Measurements from ENCODE around the gene NELFCD. TPM values are rescaled to one million over a fixed set of nuclear protein-coding genes. Genes with fewer than 3 reads are reported as not detected.

Gene NELFCD
- total RNA-seq, 4 donors from 2014 or later: 54.2 to 72.9 (median 56.8) TPM

DNA sequence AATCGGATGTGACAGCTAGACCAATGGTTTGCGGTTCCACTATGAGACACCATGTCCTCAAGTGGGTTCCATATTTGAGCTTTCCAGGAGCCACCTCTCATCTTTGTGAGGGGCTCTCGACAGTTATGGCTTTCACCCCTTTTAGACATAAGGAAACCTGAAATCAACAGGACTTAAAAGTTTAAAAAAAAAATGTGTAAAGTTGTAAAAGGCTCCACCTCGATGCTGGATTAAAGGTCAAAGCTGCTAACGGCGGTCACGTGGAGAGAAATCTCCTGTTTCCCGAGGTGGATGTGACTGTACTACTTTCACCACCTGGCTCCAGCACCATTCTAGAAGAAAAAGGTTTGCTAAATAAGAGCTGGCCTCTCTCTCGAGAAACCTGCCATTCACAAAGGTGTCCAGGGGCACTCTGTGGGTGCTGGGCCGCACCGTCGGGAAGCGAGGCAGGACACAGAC, 50.5 kb downstream of the NELFCD start:
- H3K4me1 ChIP-seq: peaks cover 0 to 59% (median 44%) of the 10 kb centered on the region in 4 donors
- no peak for DNase-seq (ENCODE audit: low spot score in 2 of 2)
- H3K9me3 ChIP-seq: no peaks in the 10 kb centered on the region
- TF ChIP-seq, protein P1, sequence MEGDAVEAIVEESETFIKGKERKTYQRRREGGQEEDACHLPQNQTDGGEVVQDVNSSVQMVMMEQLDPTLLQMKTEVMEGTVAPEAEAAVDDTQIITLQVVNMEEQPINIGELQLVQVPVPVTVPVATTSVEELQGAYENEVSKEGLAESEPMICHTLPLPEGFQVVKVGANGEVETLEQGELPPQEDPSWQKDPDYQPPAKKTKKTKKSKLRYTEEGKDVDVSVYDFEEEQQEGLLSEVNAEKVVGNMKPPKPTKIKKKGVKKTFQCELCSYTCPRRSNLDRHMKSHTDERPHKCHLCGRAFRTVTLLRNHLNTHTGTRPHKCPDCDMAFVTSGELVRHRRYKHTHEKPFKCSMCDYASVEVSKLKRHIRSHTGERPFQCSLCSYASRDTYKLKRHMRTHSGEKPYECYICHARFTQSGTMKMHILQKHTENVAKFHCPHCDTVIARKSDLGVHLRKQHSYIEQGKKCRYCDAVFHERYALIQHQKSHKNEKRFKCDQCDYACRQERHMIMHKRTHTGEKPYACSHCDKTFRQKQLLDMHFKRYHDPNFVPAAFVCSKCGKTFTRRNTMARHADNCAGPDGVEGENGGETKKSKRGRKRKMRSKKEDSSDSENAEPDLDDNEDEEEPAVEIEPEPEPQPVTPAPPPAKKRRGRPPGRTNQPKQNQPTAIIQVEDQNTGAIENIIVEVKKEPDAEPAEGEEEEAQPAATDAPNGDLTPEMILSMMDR (IDR thresholded peaks at IDR 0.05): no peak
- TF ChIP-seq POLR2A (IDR thresholded peaks at IDR 0.05): no peak
- no peak for TF ChIP-seq EP300 (IDR thresholded peaks at IDR 0.05)
- WGBS, 2 donors: 14 to 18% methylated on average over 12 to 13 of the region's 13 CpGs
- peaks cover 0 to 46% (median 15%) of the 10 kb centered on the region in 3 donors for H3K36me3 ChIP-seq
- peak overlapping the region; percentile 79 to 92 (median 89) for H3K27ac ChIP-seq
- no peaks in the 10 kb centered on the region for H3K27me3 ChIP-seq
- H3K4me3 ChIP-seq: peak overlapping the region; percentile 84 to 89 (median 87)

DNA sequence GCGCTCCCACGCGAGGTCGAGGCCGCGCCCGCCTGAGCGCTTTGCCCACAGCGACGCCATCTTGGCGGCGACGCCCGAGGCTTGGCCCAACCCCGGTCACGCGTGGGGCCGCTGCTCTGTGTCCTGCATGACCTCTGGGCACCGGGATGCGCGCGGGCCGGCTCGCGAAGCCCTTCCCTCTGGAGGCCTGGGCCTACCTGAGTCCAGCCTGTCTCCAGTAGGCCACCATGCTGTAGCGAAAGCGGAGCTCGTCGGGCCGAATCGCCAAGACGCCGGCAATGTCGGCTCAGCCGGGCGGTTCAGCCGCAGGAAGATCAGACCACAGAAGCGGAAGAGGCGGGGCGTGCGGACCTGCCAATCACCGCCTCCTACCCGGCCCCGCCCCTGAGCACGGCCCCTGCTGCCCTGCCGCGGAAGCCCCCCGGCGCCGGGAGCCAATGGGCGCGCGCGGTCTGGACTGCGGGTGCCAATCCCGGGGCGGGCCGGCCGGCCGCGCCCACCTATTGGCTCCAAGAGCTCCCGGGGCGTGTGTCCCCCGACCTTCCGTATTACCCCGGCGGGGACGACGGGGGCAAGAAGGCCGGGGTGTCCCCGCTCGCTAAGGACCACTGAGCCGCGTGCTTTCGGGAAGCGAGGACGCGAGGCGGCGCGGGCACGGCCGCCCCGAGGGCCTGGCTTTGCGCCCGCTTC, 51.1 kb downstream of the NELFCD start, which contains the start of gene ATP5F1E:
TSS of gene ATP5F1E (minus strand) at position 313 of the 690 bp plus-strand sequence. CDS start at position 229, 84 bp downstream.
- Histone ChIP-seq H3K4me3 (peak within 1 kb of the TSS; percentile 84 to 89 (median 87)), H3K4me1 (peaks cover 0 to 53% (median 41%) of the 10 kb centered on the region in 4 donors), H3K9me3 (no peaks in the 10 kb centered on the region), H3K27me3 (no peaks in the 10 kb centered on the region), H3K36me3 (peaks cover 0 to 48% (median 13%) of the 10 kb centered on the region in 3 donors), H3K27ac (peak within 1 kb of the TSS; percentile 79 to 92 (median 89))
- DNase-seq (ENCODE audit: low spot score in 2 of 2): peak; percentile 92 to 94
- TF ChIP-seq, protein P1 (IDR thresholded peaks at IDR 0.05): peak in 1 of 5 experiments; percentile 53
- TF ChIP-seq EP300 (IDR thresholded peaks at IDR 0.05): peak in 1 of 2 donors; percentile 91
- peak; percentile 85 to 90 for TF ChIP-seq POLR2A (IDR thresholded peaks at IDR 0.05)
- 0% methylated on average over 28 to 56 of the region's 86 CpGs for WGBS, 2 donors

DNA sequence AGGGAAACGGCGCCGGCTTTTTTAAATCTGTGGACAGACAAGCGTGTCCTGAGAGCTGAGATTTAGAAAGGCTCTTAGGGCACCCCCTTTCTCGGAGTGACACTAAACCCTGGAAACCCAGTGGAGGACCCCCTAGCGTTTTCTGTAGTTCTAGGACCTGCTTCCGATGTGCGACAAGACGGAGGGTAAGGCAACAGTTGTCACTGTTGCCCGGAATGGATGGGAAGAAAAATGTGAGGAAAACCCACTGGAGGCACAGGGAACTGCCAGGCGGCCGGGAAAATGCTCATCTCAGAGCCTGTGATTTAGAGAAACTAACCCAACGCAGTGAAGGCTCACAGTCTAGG, 51.6 kb downstream of the NELFCD start:
- no peak for DNase-seq (ENCODE audit: low spot score in 2 of 2)
- TF ChIP-seq POLR2A (IDR thresholded peaks at IDR 0.05) (no peak), EP300 (IDR thresholded peaks at IDR 0.05) (no peak)
- TF ChIP-seq, protein P1 (IDR thresholded peaks at IDR 0.05): peak in 2 of 5 experiments; percentile 31 to 39
- H3K9me3 ChIP-seq: no peaks in the 10 kb centered on the region
- H3K4me1 ChIP-seq: peaks cover 0 to 48% (median 36%) of the 10 kb centered on the region in 4 donors
- H3K27me3 ChIP-seq: no peaks in the 10 kb centered on the region
- H3K27ac ChIP-seq: peak overlapping the region; percentile 75 to 91 (median 83)
- peak overlapping the region; percentile 84 to 89 (median 87) for H3K4me3 ChIP-seq
- peaks cover 0 to 48% (median 8%) of the 10 kb centered on the region in 3 donors for H3K36me3 ChIP-seq
- WGBS, 2 donors: 0 to 1% methylated on average over 13 of the region's 13 CpGs

DNA sequence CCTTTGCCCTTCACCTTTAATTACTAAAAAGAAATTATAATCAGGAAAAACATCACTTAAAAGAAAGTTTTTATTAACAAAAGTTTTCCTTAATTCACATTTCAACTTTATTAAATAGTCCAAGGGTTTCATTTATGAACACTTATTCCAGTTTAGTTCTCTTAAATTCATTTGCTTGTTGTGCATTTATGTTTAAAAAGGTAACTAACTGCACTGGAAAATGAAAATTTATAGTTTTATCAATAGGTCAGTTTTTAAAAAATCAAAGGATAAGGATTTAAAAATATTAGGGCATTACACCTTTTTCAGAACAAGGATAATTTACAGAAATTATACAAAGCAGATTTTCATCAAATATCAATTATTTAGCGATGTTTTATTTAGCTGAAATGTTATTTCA, 52.0 kb downstream of the NELFCD start:
- no peak for DNase-seq (ENCODE audit: low spot score in 2 of 2)

More for the DNA sequence above, 52.0 kb downstream of the NELFCD start:
- H3K9me3 ChIP-seq: no peaks in the 10 kb centered on the region
- WGBS, 2 donors: 94 to 100% methylated on average over 1 of the region's 1 CpG
- TF ChIP-seq, protein P1 (IDR thresholded peaks at IDR 0.05): no peak
- TF ChIP-seq EP300 (IDR thresholded peaks at IDR 0.05) (no peak), POLR2A (IDR thresholded peaks at IDR 0.05) (no peak)
- H3K36me3 ChIP-seq: peaks cover 0 to 51% (median 8%) of the 10 kb centered on the region in 3 donors
- peaks cover 0 to 44% (median 34%) of the 10 kb centered on the region in 4 donors for H3K4me1 ChIP-seq
- H3K4me3 ChIP-seq: peak overlapping the region in 2 of 4 donors; percentile 84 to 87
- peak overlapping the region in 3 of 4 donors; percentile 75 to 91 (median 87) for H3K27ac ChIP-seq
- no peaks in the 10 kb centered on the region for H3K27me3 ChIP-seq

Measured in tibial nerve (tissue), 4 donors.